Common myeloid progenitor, CD34-positive (primary cell): ENCODE data around the gene IL19.

Experiments
- CTCF ChIA-PET: fragments of 350-600 bp; sonication (Branson Sonifier 250); formaldehyde crosslinking; loops from one replicate; lab custom pipeline; 2021; ENCODE audit warnings: antibody characterized with exemption; lab: Charles Lee
- POLR2A ChIA-PET: fragments of 350-600 bp; sonication (Branson Sonifier 250); formaldehyde crosslinking; loops from one replicate; lab custom pipeline; 2021; ENCODE audit warnings: antibody characterized with exemption; lab: Charles Lee
- DNase-seq, 3 donors: peaks; one replicate each; pipeline versions ENCODE4 v3.0.0 to v3.0.0-alpha.2; 2013
- H3K27ac ChIP-seq, 2 experiments: 1 replicate in 1 of 2; 2 replicates in 1 of 2; pipeline ENCODE4 v1.7.0; 2013; ENCODE audit warnings: inconsistent platforms in 2 of 2, low read length in 2 of 2, mild to moderate bottlenecking in 2 of 2, low read depth in 1 of 2, moderate library complexity in 1 of 2; ENCODE audit not compliant: severe bottlenecking in 2 of 2, insufficient read depth in 1 of 2, poor library complexity in 1 of 2
- H3K27me3 ChIP-seq, 5 experiments: replicated peaks in 2 of 5; 1 replicate in 3 of 5; 2 replicates in 2 of 5; pipeline versions ENCODE4 v1.6.1 to v1.7.0; 2013; ENCODE audit warnings: low read length in 4 of 5, mild to moderate bottlenecking in 2 of 5, moderate library complexity in 2 of 5, inconsistent platforms in 1 of 5; ENCODE audit not compliant: insufficient read depth in 5 of 5, control insufficient read depth in 4 of 5
- H3K36me3 ChIP-seq, 4 experiments: 1 replicate in 2 of 4; 2 replicates in 2 of 4; pipeline versions ENCODE4 v1.6.1 to v1.7.0; 2013; ENCODE audit warnings: low read length in 3 of 4, control low read depth in 1 of 4, mild to moderate bottlenecking in 1 of 4; ENCODE audit not compliant: control insufficient read depth in 4 of 4, insufficient read depth in 4 of 4
- H3K4me1 ChIP-seq, 4 experiments: 1 replicate in 3 of 4; 2 replicates in 1 of 4; pipeline versions ENCODE4 v1.6.1 to v1.7.1; 2013; ENCODE audit warnings: low read length in 3 of 4, mild to moderate bottlenecking in 3 of 4, control low read depth in 1 of 4, inconsistent platforms in 1 of 4, moderate library complexity in 1 of 4; ENCODE audit not compliant: control insufficient read depth in 4 of 4, insufficient read depth in 4 of 4; ENCODE audit errors: control extremely low read depth in 1 of 4
- H3K4me3 ChIP-seq, 7 experiments: 1 replicate in 4 of 7; 2 replicates in 3 of 7; pipeline versions ENCODE4 v1.5.1 to v1.7.0; 2013; ENCODE audit warnings: mild to moderate bottlenecking in 7 of 7, low read length in 6 of 7, moderate library complexity in 6 of 7, inconsistent platforms in 2 of 7, low read depth in 2 of 7, control low read depth in 1 of 7; ENCODE audit not compliant: insufficient read depth in 4 of 7, control insufficient read depth in 1 of 7; ENCODE audit errors: extremely low read depth in 1 of 7
- H3K9me3 ChIP-seq, 5 experiments: 1 replicate in 4 of 5; 2 replicates in 1 of 5; pipeline versions ENCODE4 v1.6.1 to v1.7.1; 2013; ENCODE audit warnings: low read length in 4 of 5, mild to moderate bottlenecking in 2 of 5, inconsistent platforms in 1 of 5, low read depth in 1 of 5, moderate library complexity in 1 of 5; ENCODE audit not compliant: control insufficient read depth in 4 of 5, insufficient read depth in 2 of 5; ENCODE audit errors: control extremely low read depth in 1 of 5
- WGBS: methylation state at CpG from one replicate; pipeline ENCODE4 v1.1.5; 2013; ENCODE audit not compliant: insufficient coverage; 5-methylcytosine and 5-hydroxymethylcytosine counted together

The IL19 gene

DNA sequence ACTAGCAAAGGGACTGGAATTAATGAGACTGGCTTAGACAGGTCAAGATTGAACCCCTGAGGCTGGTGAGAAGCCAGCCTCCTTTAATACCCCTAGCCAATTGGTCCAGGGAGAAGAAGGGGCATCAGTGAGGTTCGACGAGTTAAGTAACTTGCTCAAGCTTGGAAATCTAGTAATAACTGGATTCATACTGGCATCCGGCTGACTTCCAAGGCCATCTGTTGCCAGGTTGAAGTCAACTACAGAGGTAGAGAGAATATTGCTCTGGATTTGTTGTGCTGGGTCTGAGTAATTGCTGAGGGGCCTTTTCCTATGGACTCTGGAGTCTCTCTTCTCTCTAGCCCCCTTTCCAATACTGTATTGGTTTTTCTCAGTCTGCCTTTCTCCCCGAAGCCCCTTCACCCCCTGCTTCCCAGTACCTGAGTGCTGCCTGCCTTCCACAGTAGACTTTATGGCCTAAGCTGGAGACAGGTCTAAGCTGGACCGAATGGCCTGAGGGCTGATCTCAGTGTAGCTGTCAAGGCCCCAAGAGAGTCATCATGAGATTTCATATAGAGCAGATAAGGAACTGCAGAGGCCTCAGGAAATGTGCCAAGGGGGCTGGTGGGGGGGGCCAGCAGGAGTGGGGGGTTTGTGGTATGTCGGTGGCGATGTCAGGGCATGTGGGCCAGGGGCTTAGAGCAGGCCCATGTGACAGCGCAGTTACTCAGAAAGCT lies 42.4 kb upstream of the IL19 start:
- POLR2A ChIA-PET: interaction anchor here (1.0 to 1.2 kb wide), 2 partner anchors 12 to 38 kb away, joined by 3 read pairs; no protein-coding TSS in a partner anchor
- H3K27ac ChIP-seq: no peak overlapping the region

DNA sequence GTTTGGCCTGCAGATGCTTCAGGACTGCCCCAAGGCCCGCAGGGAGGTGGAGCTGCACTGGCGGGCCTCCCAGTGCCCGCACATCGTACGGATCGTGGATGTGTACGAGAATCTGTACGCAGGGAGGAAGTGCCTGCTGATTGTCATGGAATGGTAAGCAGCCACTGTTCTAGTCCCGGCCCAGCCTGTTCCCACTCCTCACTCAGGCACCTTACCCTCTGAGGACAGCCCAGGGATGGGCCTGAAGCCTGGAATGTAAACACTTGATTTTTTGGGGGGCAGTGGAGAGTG lies 41.9 kb upstream of the IL19 start:
- POLR2A ChIA-PET: interaction anchor here (1.0 to 1.2 kb wide), 2 partner anchors 12 to 38 kb away, joined by 3 read pairs; no protein-coding TSS in a partner anchor
- no peaks in the 10 kb centered on the region for H3K27me3 ChIP-seq
- peak overlapping the region in 2 of 7 experiments; percentile 11 to 31 for H3K4me3 ChIP-seq
- H3K27ac ChIP-seq: no peak overlapping the region
- no peak for DNase-seq
- H3K36me3 ChIP-seq: peaks cover 16 to 46% (median 37%) of the 10 kb centered on the region in 4 experiments
- H3K4me1 ChIP-seq: peaks cover 24 to 53% (median 40%) of the 10 kb centered on the region in 4 experiments
- no peaks in the 10 kb centered on the region for H3K9me3 ChIP-seq
- CTCF ChIA-PET: interaction anchor here (0.7 to 14.6 kb wide), 15 partner anchors 8 to 255 kb away, joined by 3 to 250 read pairs (median 4); no protein-coding TSS in a partner anchor
- WGBS: 4% methylated on average over 8 of the region's 9 CpGs

More for the DNA sequence above, 42.4 kb upstream of the IL19 start:
- WGBS: 27% methylated on average over 6 of the region's 8 CpGs
- Histone ChIP-seq H3K36me3 (peaks cover 16 to 43% (median 35%) of the 10 kb centered on the region in 4 experiments), H3K4me3 (peak overlapping the region in 3 of 7 experiments; percentile 8 to 31 (median 11)), H3K27me3 (no peaks in the 10 kb centered on the region), H3K9me3 (no peaks in the 10 kb centered on the region), H3K4me1 (peaks cover 24 to 58% (median 45%) of the 10 kb centered on the region in 4 experiments)
- DNase-seq: peak; percentile 52 to 91 (median 86)
- CTCF ChIA-PET: interaction anchor here (0.7 to 14.6 kb wide), 19 partner anchors 8 to 256 kb away, joined by 3 to 250 read pairs (median 4); no protein-coding TSS in a partner anchor

DNA sequence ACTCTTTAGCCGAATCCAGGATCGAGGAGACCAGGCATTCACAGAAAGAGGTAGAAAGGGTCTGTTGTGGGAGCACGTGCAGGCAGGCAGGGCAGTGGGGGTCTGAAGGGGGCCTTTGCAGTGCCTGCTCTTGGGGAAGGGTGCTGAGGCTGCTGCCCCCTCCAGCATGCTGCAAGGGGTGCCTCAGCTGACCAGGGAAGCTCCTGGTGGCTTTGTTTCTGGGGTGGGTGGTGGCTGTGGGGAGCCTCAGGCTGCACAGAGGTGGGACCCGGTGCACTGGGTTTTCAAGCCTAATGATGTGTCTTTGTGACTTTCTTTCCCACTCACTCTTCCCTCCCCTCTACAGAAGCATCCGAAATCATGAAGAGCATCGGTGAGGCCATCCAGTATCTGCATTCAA lies 41.5 kb upstream of the IL19 start:
- Histone ChIP-seq H3K27ac (no peak overlapping the region), H3K36me3 (peaks cover 16 to 49% (median 38%) of the 10 kb centered on the region in 4 experiments), H3K4me3 (no peak overlapping the region), H3K4me1 (peaks cover 24 to 49% (median 36%) of the 10 kb centered on the region in 4 experiments), H3K9me3 (no peaks in the 10 kb centered on the region), H3K27me3 (no peaks in the 10 kb centered on the region)
- POLR2A ChIA-PET: interaction anchor here (1.0 to 1.2 kb wide), 2 partner anchors 11 to 37 kb away, joined by 3 read pairs; no protein-coding TSS in a partner anchor
- 93% methylated on average over 6 of the region's 6 CpGs for WGBS
- CTCF ChIA-PET: interaction anchor here (0.9 to 14.6 kb wide), 9 partner anchors 16 to 255 kb away, joined by 3 to 250 read pairs (median 4); no protein-coding TSS in a partner anchor
- DNase-seq: no peak

DNA sequence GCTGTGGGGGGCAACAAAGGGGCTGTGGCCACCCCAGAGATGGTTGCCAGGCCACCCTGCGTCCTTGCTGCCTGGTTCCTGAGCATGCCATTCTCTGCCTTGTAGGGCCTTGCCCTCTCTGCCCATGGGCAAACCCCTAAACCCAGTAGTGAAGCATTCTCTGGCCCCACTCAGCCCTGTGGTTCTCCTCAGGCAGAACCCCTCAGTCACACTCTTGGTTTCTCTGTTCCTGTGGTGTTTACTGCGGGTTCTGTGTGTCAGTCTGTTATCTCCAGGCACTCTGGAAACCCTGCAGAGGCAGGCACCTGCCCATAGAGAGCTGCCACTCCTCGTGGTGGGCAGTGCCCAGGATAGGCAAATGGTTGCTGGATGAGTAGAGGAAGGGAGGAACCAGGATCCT lies 41.1 kb upstream of the IL19 start:
- H3K36me3 ChIP-seq: peaks cover 16 to 49% (median 38%) of the 10 kb centered on the region in 4 experiments
- H3K27ac ChIP-seq: no peak overlapping the region
- ChIA-PET CTCF (interaction anchor here (1.1 to 14.6 kb wide), 4 partner anchors 17 to 254 kb away, joined by 3 to 250 read pairs (median 55); no protein-coding TSS in a partner anchor), POLR2A (no interaction called here)
- H3K27me3 ChIP-seq: no peaks in the 10 kb centered on the region
- DNase-seq: no peak
- no peak overlapping the region for H3K4me3 ChIP-seq
- 100% methylated on average over 2 of the region's 3 CpGs for WGBS
- no peaks in the 10 kb centered on the region for H3K9me3 ChIP-seq
- peaks cover 23 to 44% (median 31%) of the 10 kb centered on the region in 4 experiments for H3K4me1 ChIP-seq

DNA sequence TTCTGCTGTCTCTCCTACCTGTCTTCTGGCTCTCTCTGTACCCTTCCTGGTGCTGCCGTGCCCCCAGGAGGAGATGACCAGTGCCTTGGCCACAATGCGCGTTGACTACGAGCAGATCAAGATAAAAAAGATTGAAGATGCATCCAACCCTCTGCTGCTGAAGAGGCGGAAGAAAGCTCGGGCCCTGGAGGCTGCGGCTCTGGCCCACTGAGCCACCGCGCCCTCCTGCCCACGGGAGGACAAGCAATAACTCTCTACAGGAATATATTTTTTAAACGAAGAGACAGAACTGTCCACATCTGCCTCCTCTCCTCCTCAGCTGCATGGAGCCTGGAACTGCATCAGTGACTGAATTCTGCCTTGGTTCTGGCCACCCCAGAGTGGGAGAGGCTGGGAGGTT lies 38.1 kb upstream of the IL19 start:
- H3K27me3 ChIP-seq: no peaks in the 10 kb centered on the region
- DNase-seq: no peak
- no peak overlapping the region for H3K4me3 ChIP-seq
- ChIA-PET CTCF (interaction anchor here (1.0 to 14.6 kb wide), 7 partner anchors 74 to 250 kb away, joined by 3 to 250 read pairs (median 17); no protein-coding TSS in a partner anchor), POLR2A (no interaction called here)
- H3K36me3 ChIP-seq: peaks cover 16 to 49% (median 40%) of the 10 kb centered on the region in 4 experiments
- WGBS: 99% methylated on average over 10 of the region's 11 CpGs
- no peaks in the 10 kb centered on the region for H3K9me3 ChIP-seq
- peaks cover 3 to 47% (median 43%) of the 10 kb centered on the region in 4 experiments for H3K4me1 ChIP-seq
- H3K27ac ChIP-seq: no peak overlapping the region

DNA sequence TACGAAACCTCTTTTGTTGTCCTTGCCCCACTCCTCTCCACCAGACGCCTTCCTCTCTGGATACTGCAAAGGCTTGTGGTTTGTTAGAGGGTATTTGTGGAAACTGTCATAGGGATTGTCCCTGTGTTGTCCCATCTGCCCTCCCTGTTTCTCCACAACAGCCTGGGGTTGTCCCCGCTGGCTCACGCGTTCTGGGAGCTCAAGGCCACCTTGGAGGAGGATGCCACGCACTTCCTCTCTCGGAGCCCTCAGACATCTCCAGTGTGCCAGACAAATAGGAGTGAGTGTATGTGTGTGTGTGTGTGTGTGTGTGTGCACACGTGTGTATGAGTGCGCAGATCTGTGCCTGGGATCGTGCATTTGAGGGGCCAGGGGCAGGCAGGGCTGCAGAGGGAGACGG lies 37.6 kb upstream of the IL19 start:
- no peak overlapping the region for H3K4me3 ChIP-seq
- peaks cover 16 to 49% (median 40%) of the 10 kb centered on the region in 4 experiments for H3K36me3 ChIP-seq
- peaks cover 3 to 45% (median 42%) of the 10 kb centered on the region in 4 experiments for H3K4me1 ChIP-seq
- H3K27ac ChIP-seq: no peak overlapping the region
- 100% methylated on average over 7 of the region's 11 CpGs for WGBS
- H3K27me3 ChIP-seq: no peaks in the 10 kb centered on the region
- CTCF ChIA-PET: interaction anchor here (1.0 to 14.6 kb wide), 11 partner anchors 16 to 249 kb away, joined by 3 to 250 read pairs (median 17); partner anchors contain the start of genes IL10 and IL19
- no peak for DNase-seq
- POLR2A ChIA-PET: no interaction called here
- no peaks in the 10 kb centered on the region for H3K9me3 ChIP-seq
